ENCODE measurements around the gene CTAGE8.
"Not testable (repeated sequence)": the region's sequence is repeated elsewhere in the genome, so short reads cannot be mapped to it uniquely, and the experiment has no call there.

Gene CTAGE8

GRCh38 chr7:144218581-144218980 is 50.5 kb downstream of the CTAGE8 start:
- in situ Hi-C loops (cut with MboI; ENCODE audit: low sequenced_read_pairs, unreplicated experiment); DNase-seq (ENCODE audit: low spot score): not testable (repeated sequence)

DNA sequence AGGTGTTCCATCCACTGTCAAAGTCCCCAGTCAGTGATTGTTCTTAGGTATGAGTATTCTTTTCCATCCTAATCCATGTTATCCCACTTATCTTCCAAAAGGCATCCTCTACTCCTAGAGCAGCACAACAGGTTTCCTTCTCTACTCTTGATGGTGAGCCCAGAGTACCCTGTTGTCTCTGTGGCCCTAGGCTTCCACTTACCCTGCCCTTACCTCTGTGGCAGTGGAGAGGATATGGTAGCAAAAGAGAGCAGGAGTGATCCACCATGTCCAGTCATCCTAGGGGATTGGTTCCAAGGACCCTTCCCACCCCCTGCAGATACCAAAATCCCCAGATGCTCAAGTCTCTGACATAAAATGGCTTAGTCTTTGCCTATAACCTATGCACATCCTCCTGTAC is 51.9 kb downstream of the CTAGE8 start:
- DNase-seq (ENCODE audit: low spot score); in situ Hi-C loops (cut with MboI; ENCODE audit: low sequenced_read_pairs, unreplicated experiment): not testable (repeated sequence)
